Loucy (cell line): ENCODE data around the gene GYG1.
"Not testable (repeated sequence)": the region's sequence is repeated elsewhere in the genome, so short reads cannot be mapped to it uniquely, and the experiment has no call there.

Source experiments
- H2AFZ ChIP-seq: fragments of 200-600 bp; sonication (generic); 2 replicates; pipeline ENCODE4 v1.6.0; 2016; ENCODE audit warnings: antibody characterized with exemption, mild to moderate bottlenecking, low read length, moderate library complexity
- H3F3A ChIP-seq: fragments of 200-600 bp; 2 replicates; pipeline ENCODE4 v1.6.0; 2016; ENCODE audit warnings: antibody characterized with exemption, low read depth, mild to moderate bottlenecking
- H3K27me3 ChIP-seq: fragments of 200-600 bp; sonication (generic); 2 replicates; pipeline ENCODE4 v1.6.1; 2014; ENCODE audit warnings: low read length, mild to moderate bottlenecking; ENCODE audit not compliant: insufficient read depth, poor library complexity, severe bottlenecking
- H3K36me3 ChIP-seq: fragments of 200-600 bp; sonication (generic); 2 replicates; pipeline ENCODE4 v1.6.1; 2016; ENCODE audit warnings: low read length; ENCODE audit not compliant: insufficient read depth
- H3K4me1 ChIP-seq: fragments of 200-600 bp; sonication (generic); 2 replicates; pipeline ENCODE4 v1.5.1; 2014; ENCODE audit warnings: low read length, mild to moderate bottlenecking; ENCODE audit not compliant: insufficient read depth, poor library complexity, severe bottlenecking
- H3K4me2 ChIP-seq: fragments of 200-600 bp; sonication (generic); 2 replicates; pipeline ENCODE4 v1.6.0; 2014; ENCODE audit warnings: antibody characterized with exemption, low read length, low read depth, mild to moderate bottlenecking; ENCODE audit not compliant: poor library complexity, severe bottlenecking
- H3K4me3 ChIP-seq: fragments of 200-600 bp; sonication (generic); 2 replicates; pipeline ENCODE4 v1.5.1; 2014; ENCODE audit warnings: low read length, mild to moderate bottlenecking, mixed read lengths; ENCODE audit not compliant: poor library complexity, severe bottlenecking
- H3K79me2 ChIP-seq: fragments of 200-600 bp; sonication (generic); 2 replicates; pipeline ENCODE4 v1.6.1; 2014; ENCODE audit warnings: low read length; ENCODE audit not compliant: insufficient read depth
- H3K9ac ChIP-seq: fragments of 200-600 bp; sonication (generic); 2 replicates; pipeline ENCODE4 v1.6.0; 2014; ENCODE audit warnings: mild to moderate bottlenecking, low read depth, low read length, moderate library complexity; ENCODE audit not compliant: poor library complexity, severe bottlenecking
- H3K9me2 ChIP-seq: fragments of 200-600 bp; sonication (generic); replicated peaks from 2 replicates; pipeline ENCODE4 v1.6.1; 2016; ENCODE audit warnings: low read depth, low read length, mixed read lengths
- H3K9me3 ChIP-seq: fragments of 200-600 bp; sonication (generic); 2 replicates; pipeline ENCODE4 v1.6.1; 2014; ENCODE audit warnings: mild to moderate bottlenecking, antibody characterized with exemption, low read length, low read depth; ENCODE audit not compliant: insufficient read depth
- H4K20me1 ChIP-seq: fragments of 200-600 bp; sonication (generic); 2 replicates; pipeline ENCODE4 v1.6.0; 2014; ENCODE audit warnings: antibody characterized with exemption, low read length, mild to moderate bottlenecking; ENCODE audit not compliant: insufficient read depth, poor library complexity, severe bottlenecking
- EZH2phosphoT487 ChIP-seq: fragments of 200-600 bp; IDR thresholded peaks from 2 replicates; pipeline ENCODE4 v1.6.1; 2018; ENCODE audit warnings: antibody characterized with exemption, mild to moderate bottlenecking, moderate library complexity, borderline replicate concordance
- TF ChIP-seq, protein P1 (sequence below): fragments of 200-600 bp; sonication (generic); conservative IDR thresholded peaks from 2 replicates; pipeline ENCODE4 v1.5.1; 2014; ENCODE audit warnings: mild to moderate bottlenecking, antibody characterized with exemption, low read length

GYG1 gene

DNA sequence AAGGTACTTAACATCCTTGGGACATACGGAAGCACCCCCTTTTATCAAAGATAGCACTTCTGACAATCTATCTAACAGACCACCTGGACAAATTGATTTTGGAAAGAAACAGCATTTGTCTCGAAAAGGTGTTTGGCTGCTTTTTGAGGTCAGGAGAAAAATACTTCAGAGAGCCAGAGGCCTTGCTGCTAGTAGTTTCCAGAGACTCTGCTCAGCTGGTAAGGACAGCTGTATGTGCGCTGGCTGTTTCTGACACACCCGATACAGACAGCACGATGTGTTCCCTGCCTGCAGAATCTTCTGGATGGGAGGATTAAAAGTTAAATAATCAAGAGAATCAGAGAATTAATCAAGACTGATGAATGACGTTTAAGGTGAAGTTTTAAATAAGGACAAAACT lies 15.6 kb upstream of the GYG1 start:
- Histone ChIP-seq H2AFZ (no peak overlapping the region), H3K79me2 (no peaks in the 10 kb centered on the region), H3K4me2 (no peak overlapping the region), H3K9me2 (no peaks in the 10 kb centered on the region), H3K9ac (no peak overlapping the region), H3K9me3 (no peaks in the 10 kb centered on the region), H3K4me1 (no peaks in the 10 kb centered on the region), H3K27me3 (no peaks in the 10 kb centered on the region), H4K20me1 (no peaks in the 10 kb centered on the region), H3K36me3 (no peaks in the 10 kb centered on the region), H3F3A (no peaks in the 10 kb centered on the region), H3K4me3 (no peak overlapping the region)
- no peak for TF ChIP-seq EZH2phosphoT487
- TF ChIP-seq, protein P1, sequence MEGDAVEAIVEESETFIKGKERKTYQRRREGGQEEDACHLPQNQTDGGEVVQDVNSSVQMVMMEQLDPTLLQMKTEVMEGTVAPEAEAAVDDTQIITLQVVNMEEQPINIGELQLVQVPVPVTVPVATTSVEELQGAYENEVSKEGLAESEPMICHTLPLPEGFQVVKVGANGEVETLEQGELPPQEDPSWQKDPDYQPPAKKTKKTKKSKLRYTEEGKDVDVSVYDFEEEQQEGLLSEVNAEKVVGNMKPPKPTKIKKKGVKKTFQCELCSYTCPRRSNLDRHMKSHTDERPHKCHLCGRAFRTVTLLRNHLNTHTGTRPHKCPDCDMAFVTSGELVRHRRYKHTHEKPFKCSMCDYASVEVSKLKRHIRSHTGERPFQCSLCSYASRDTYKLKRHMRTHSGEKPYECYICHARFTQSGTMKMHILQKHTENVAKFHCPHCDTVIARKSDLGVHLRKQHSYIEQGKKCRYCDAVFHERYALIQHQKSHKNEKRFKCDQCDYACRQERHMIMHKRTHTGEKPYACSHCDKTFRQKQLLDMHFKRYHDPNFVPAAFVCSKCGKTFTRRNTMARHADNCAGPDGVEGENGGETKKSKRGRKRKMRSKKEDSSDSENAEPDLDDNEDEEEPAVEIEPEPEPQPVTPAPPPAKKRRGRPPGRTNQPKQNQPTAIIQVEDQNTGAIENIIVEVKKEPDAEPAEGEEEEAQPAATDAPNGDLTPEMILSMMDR = no peak

- no peak overlapping the region for H3K4me2 ChIP-seq
- H3K9me3 ChIP-seq = no peaks in the 10 kb centered on the region
- no peaks in the 10 kb centered on the region for H4K20me1 ChIP-seq
- no peaks in the 10 kb centered on the region for H3K27me3 ChIP-seq
- H3K4me3 ChIP-seq = no peak overlapping the region
- H3K4me1 ChIP-seq = no peaks in the 10 kb centered on the region
- H3K36me3 ChIP-seq = no peaks in the 10 kb centered on the region
- no peaks in the 10 kb centered on the region for H3K79me2 ChIP-seq
- H3F3A ChIP-seq = no peaks in the 10 kb centered on the region
- TF ChIP-seq, protein P1 = no peak
- no peak for TF ChIP-seq EZH2phosphoT487
- no peak overlapping the region for H2AFZ ChIP-seq
- no peaks in the 10 kb centered on the region for H3K9me2 ChIP-seq
- no peak overlapping the region for H3K9ac ChIP-seq
These were observed 10.1 kb upstream of the GYG1 start for GRCh38 chr3:148981273-148981672.

GRCh38 chr3:148987551-148987950 lies 3.8 kb upstream of the GYG1 start:
- not testable (repeated sequence) for H3K27me3 ChIP-seq, H4K20me1 ChIP-seq
- H3K4me1 ChIP-seq = peaks cover 16% of the 10 kb centered on the region

GRCh38 chr3:148990236-148990635 lies 1.1 kb upstream of the GYG1 start:
- Histone ChIP-seq H3K4me1 (peaks cover 34% of the 10 kb centered on the region), H3K79me2 (peaks cover 26% of the 10 kb centered on the region; the same call in 1 of the 2 replicates), H4K20me1 (peaks cover 7% of the 10 kb centered on the region), H3F3A (no peaks in the 10 kb centered on the region), H3K36me3 (no peaks in the 10 kb centered on the region), H3K9me2 (no peaks in the 10 kb centered on the region), H3K9ac (peak overlapping the region; percentile 86), H3K4me2 (peak overlapping the region; percentile 78), H3K27me3 (no peaks in the 10 kb centered on the region), H3K9me3 (no peaks in the 10 kb centered on the region), H3K4me3 (peak overlapping the region; percentile 79), H2AFZ (peak overlapping the region; percentile 100)
- no peak for TF ChIP-seq EZH2phosphoT487
- TF ChIP-seq, protein P1 = no peak

More at GRCh38 chr3:148987551-148987950, 3.8 kb upstream of the GYG1 start:
- H3K9me3 ChIP-seq, H3F3A ChIP-seq, H3K36me3 ChIP-seq, H3K9me2 ChIP-seq, H3K9ac ChIP-seq, H3K79me2 ChIP-seq, H3K4me2 ChIP-seq, H3K4me3 ChIP-seq, H2AFZ ChIP-seq: not testable (repeated sequence)
